Activated CD8-positive, alpha-beta memory T cell treated with anti-CD3 and anti-CD28 coated beads, Interleukin-2, amount 50 U/mL, for 4 hours (primary cell): ENCODE data around the gene RAP1GAP.
"Not testable (repeated sequence)": the region's sequence is repeated elsewhere in the genome, so short reads cannot be mapped to it uniquely, and the experiment has no call there.

Experiments
- DNase-seq: peaks from one replicate; pipeline ENCODE4 v3.0.0-alpha.2; 2020

RAP1GAP gene

GRCh38 chr1:21674957-21675356 lies 5.8 kb upstream of the RAP1GAP start:
- no peak for DNase-seq

- DNase-seq = not testable (repeated sequence)
These were observed 4.7 kb upstream of the RAP1GAP start for GRCh38 chr1:21673853-21674252.

GRCh38 chr1:21673277-21673780 lies 4.2 kb upstream of the RAP1GAP start:
- no peak for DNase-seq

GRCh38 chr1:21672478-21673276 lies 3.5 kb upstream of the RAP1GAP start:
- no peak for DNase-seq

- DNase-seq = no peak
These were observed 2.8 kb upstream of the RAP1GAP start for GRCh38 chr1:21671915-21672314.

GRCh38 chr1:21670956-21671902 lies 2.1 kb upstream of the RAP1GAP start:
- no peak for DNase-seq

- DNase-seq = no peak
These were observed 1.1 kb upstream of the RAP1GAP start for GRCh38 chr1:21670059-21670881.

- no peak for DNase-seq
These were observed 253 bp downstream of the RAP1GAP start for GRCh38 chr1:21668951-21669257.

GRCh38 chr1:21668232-21668950 lies 766 bp downstream of the RAP1GAP start:
- no peak for DNase-seq

GRCh38 chr1:21667348-21668231 lies 1.6 kb downstream of the RAP1GAP start:
- no peak for DNase-seq

- DNase-seq = no peak
These were observed 2.4 kb downstream of the RAP1GAP start for GRCh38 chr1:21666576-21667320.

GRCh38 chr1:21665711-21666575 lies 3.2 kb downstream of the RAP1GAP start:
- DNase-seq = no peak

- DNase-seq = peak; percentile 3
These were observed 4.2 kb downstream of the RAP1GAP start for GRCh38 chr1:21664806-21665588.

GRCh38 chr1:21663951-21664805 lies 5.0 kb downstream of the RAP1GAP start:
- DNase-seq = peak; percentile 4

- DNase-seq = peak; percentile 13
These were observed 5.8 kb downstream of the RAP1GAP start for GRCh38 chr1:21663248-21663950.

GRCh38 chr1:21662426-21663247 lies 6.5 kb downstream of the RAP1GAP start:
- DNase-seq = peak; percentile 1
